ENCODE data around the gene DIS3L2. TPM values are rescaled to one million over a fixed set of nuclear protein-coding genes. Genes with fewer than 3 reads are reported as not detected.

DIS3L2 gene
- total RNA-seq, 4 donors from 2014 or later = 13.3 to 31.0 (median 23.6) TPM

GRCh38 chr2:232200195-232200594 lies 238.7 kb downstream of the DIS3L2 start:
- WGBS, 2 donors (ENCODE audit: low coverage in 1 of 2) = 89 to 92% methylated on average over 2 of the region's 2 CpGs
- Histone ChIP-seq H3K36me3 (peaks cover 0 to 13% of the 10 kb centered on the region in 2 donors), H3K4me1 (peaks cover 0 to 16% (median 4%) of the 10 kb centered on the region in 3 donors), H3K9me3 (peaks cover 0 to 4% (median 0%) of the 10 kb centered on the region in 3 donors), H3K4me3 (no peak overlapping the region), H3K27ac (no peak overlapping the region), H3K27me3 (no peaks in the 10 kb centered on the region)
- ATAC-seq = no peak
- no peak for TF ChIP-seq CTCF (IDR thresholded peaks at IDR 0.05)
- no peak for TF ChIP-seq POLR2A (IDR thresholded peaks at IDR 0.05)
- TF ChIP-seq POLR2AphosphoS5 (IDR thresholded peaks at IDR 0.05) = no peak
- TF ChIP-seq EP300 (IDR thresholded peaks at IDR 0.05) = no peak

- no peaks in the 10 kb centered on the region for H3K27me3 ChIP-seq
- no peak overlapping the region for H3K4me3 ChIP-seq
- H3K36me3 ChIP-seq = peaks cover 0 to 12% of the 10 kb centered on the region in 2 donors
- H3K9me3 ChIP-seq = no peaks in the 10 kb centered on the region
- WGBS, 2 donors (ENCODE audit: low coverage in 1 of 2) = 82 to 100% methylated on average over 1 to 5 of the region's 5 CpGs
- peaks cover 0 to 33% (median 4%) of the 10 kb centered on the region in 3 donors for H3K4me1 ChIP-seq
- no peak for ATAC-seq
- peak overlapping the region in 3 of 4 donors; percentile 44 to 69 (median 49) for H3K27ac ChIP-seq
- TF ChIP-seq CTCF (IDR thresholded peaks at IDR 0.05) = no peak
- TF ChIP-seq POLR2A (IDR thresholded peaks at IDR 0.05) = no peak
- TF ChIP-seq EP300 (IDR thresholded peaks at IDR 0.05) = no peak
Measured at GRCh38 chr2:232203166-232203891, 241.8 kb downstream of the DIS3L2 start.

GRCh38 chr2:232203936-232204335 lies 242.4 kb downstream of the DIS3L2 start:
- Histone ChIP-seq H3K27ac (peak overlapping the region; percentile 44 to 69 (median 51)), H3K4me1 (peaks cover 0 to 33% (median 4%) of the 10 kb centered on the region in 3 donors), H3K27me3 (no peaks in the 10 kb centered on the region), H3K36me3 (peaks cover 0 to 6% of the 10 kb centered on the region in 2 donors), H3K4me3 (no peak overlapping the region), H3K9me3 (no peaks in the 10 kb centered on the region)
- WGBS, 2 donors (ENCODE audit: low coverage in 1 of 2) = 70 to 77% methylated on average over 5 of the region's 5 CpGs
- TF ChIP-seq POLR2A (IDR thresholded peaks at IDR 0.05) = no peak
- no peak for TF ChIP-seq EP300 (IDR thresholded peaks at IDR 0.05)
- TF ChIP-seq CTCF (IDR thresholded peaks at IDR 0.05) = no peak
- TF ChIP-seq POLR2AphosphoS5 (IDR thresholded peaks at IDR 0.05) = no peak
- ATAC-seq = no peak

- no peaks in the 10 kb centered on the region for H3K9me3 ChIP-seq
- 32% methylated on average over 2 of the region's 9 CpGs; no CpG with 5 or more reads in 1 of the 2 donors for WGBS, 2 donors (ENCODE audit: low coverage in 1 of 2)
- peaks cover 0 to 33% (median 4%) of the 10 kb centered on the region in 3 donors for H3K4me1 ChIP-seq
- no peaks in the 10 kb centered on the region for H3K27me3 ChIP-seq
- ATAC-seq = peak; percentile 74
- no peak overlapping the region for H3K4me3 ChIP-seq
- H3K27ac ChIP-seq = peak overlapping the region; percentile 5 to 69 (median 53)
- H3K36me3 ChIP-seq = peaks cover 0 to 4% of the 10 kb centered on the region in 2 donors
- TF ChIP-seq EP300 (IDR thresholded peaks at IDR 0.05) = no peak
- TF ChIP-seq POLR2A (IDR thresholded peaks at IDR 0.05) = no peak
- TF ChIP-seq CTCF (IDR thresholded peaks at IDR 0.05) = no peak
- no peak for TF ChIP-seq POLR2AphosphoS5 (IDR thresholded peaks at IDR 0.05)
Measured at GRCh38 chr2:232204457-232204931, 243.0 kb downstream of the DIS3L2 start.

- 20 to 31% methylated on average over 1 to 2 of the region's 2 CpGs for WGBS, 2 donors (ENCODE audit: low coverage in 1 of 2)
- Histone ChIP-seq H3K4me3 (no peak overlapping the region), H3K4me1 (peaks cover 0 to 33% (median 4%) of the 10 kb centered on the region in 3 donors), H3K27ac (no peak overlapping the region), H3K27me3 (no peaks in the 10 kb centered on the region), H3K36me3 (peaks cover 0 to 24% of the 10 kb centered on the region in 2 donors), H3K9me3 (no peaks in the 10 kb centered on the region)
- ATAC-seq = no peak
- TF ChIP-seq EP300 (IDR thresholded peaks at IDR 0.05) (no peak), POLR2AphosphoS5 (IDR thresholded peaks at IDR 0.05) (no peak), POLR2A (IDR thresholded peaks at IDR 0.05) (no peak), CTCF (IDR thresholded peaks at IDR 0.05) (no peak)
Measured at GRCh38 chr2:232207174-232207573, 245.7 kb downstream of the DIS3L2 start.
